Measurements from ENCODE around the gene POGZ. TPM values are rescaled to one million over a fixed set of nuclear protein-coding genes. Genes with fewer than 3 reads are reported as not detected.

Gene POGZ
- total and polyA plus RNA-seq, 2 of the 13 experiments (the other 11 are each of a cell fraction or from before 2014, with no cell fraction given): 15.3 to 45.6 TPM

DNA sequence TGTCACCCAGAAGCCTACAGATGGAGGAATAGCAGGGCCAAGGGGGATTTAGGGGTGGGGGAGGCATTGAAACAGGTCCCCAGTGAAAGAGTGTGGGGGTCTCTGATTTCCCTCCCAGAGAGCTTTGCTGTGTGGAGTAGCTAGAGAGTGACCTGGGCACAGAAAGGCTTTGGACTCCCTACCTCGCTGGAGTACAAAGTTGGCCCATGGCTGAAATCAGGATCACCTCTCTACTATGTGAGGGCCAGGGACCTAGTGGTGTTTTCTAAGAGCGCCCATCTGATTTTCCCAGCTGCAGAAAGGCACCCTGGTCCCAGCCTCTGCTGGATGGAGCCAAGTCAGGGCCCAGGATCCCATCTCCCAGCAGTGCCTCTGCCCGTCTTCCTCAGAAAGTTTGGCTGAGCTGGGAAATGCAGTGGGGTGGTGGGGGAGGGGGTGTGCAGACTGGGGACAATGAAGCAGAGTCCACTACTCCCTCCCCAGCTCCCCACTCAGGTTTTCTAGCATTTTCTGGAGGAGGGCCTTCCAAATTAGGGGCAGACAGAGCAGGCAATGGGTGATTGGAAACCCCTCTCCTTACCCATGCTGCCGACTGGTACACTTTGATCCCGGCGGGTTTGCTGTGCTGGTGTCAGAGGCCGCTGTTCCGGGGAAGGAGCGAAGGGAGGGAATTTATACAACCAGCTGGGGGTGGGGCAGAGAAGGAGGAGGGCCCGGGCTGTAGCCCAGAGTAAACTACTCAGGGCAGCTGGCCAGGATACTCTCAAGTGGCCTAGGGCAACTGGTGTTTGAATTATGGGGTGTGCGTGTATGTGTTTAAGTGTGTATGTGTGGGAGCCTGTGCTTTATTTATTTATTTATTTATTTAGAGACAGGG, 87.0 kb downstream of the POGZ start, which contains the start of gene SELENBP1 (continued):
- TF ChIP-seq, protein P1, sequence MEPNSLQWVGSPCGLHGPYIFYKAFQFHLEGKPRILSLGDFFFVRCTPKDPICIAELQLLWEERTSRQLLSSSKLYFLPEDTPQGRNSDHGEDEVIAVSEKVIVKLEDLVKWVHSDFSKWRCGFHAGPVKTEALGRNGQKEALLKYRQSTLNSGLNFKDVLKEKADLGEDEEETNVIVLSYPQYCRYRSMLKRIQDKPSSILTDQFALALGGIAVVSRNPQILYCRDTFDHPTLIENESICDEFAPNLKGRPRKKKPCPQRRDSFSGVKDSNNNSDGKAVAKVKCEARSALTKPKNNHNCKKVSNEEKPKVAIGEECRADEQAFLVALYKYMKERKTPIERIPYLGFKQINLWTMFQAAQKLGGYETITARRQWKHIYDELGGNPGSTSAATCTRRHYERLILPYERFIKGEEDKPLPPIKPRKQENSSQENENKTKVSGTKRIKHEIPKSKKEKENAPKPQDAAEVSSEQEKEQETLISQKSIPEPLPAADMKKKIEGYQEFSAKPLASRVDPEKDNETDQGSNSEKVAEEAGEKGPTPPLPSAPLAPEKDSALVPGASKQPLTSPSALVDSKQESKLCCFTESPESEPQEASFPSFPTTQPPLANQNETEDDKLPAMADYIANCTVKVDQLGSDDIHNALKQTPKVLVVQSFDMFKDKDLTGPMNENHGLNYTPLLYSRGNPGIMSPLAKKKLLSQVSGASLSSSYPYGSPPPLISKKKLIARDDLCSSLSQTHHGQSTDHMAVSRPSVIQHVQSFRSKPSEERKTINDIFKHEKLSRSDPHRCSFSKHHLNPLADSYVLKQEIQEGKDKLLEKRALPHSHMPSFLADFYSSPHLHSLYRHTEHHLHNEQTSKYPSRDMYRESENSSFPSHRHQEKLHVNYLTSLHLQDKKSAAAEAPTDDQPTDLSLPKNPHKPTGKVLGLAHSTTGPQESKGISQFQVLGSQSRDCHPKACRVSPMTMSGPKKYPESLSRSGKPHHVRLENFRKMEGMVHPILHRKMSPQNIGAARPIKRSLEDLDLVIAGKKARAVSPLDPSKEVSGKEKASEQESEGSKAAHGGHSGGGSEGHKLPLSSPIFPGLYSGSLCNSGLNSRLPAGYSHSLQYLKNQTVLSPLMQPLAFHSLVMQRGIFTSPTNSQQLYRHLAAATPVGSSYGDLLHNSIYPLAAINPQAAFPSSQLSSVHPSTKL (CRISPR knock-in tag; IDR thresholded peaks at IDR 0.05): peak; percentile 44; the same call in 1 of the 2 replicates
- TF ChIP-seq MAZ (IDR thresholded peaks at IDR 0.05; ENCODE audit: borderline replicate concordance, low read depth, low read length) (peak; percentile 91), MAZ (CRISPR knock-in tag; IDR thresholded peaks at IDR 0.05; ENCODE audit: low read depth) (no peak; the same call in none of the 2 replicates), ZNF614 (CRISPR knock-in tag; IDR thresholded peaks at IDR 0.05; ENCODE audit: borderline replicate concordance) (no peak), HOXD1 (CRISPR knock-in tag; IDR thresholded peaks at IDR 0.05) (peak; percentile 66; the same call in 1 of the 2 replicates), RFX3 (CRISPR knock-in tag; IDR thresholded peaks at IDR 0.05) (no peak), KLF6 (CRISPR knock-in tag; IDR thresholded peaks at IDR 0.05) (no peak), POGZ (CRISPR knock-in tag; IDR thresholded peaks at IDR 0.05) (peak; percentile 54), ZBTB1 (CRISPR knock-in tag; IDR thresholded peaks at IDR 0.05; ENCODE audit: borderline replicate concordance) (no peak), ZBTB21 (CRISPR knock-in tag; IDR thresholded peaks at IDR 0.05) (no peak), CENPX (CRISPR knock-in tag; IDR thresholded peaks at IDR 0.05) (no peak), ZNF775 (CRISPR knock-in tag; IDR thresholded peaks at IDR 0.05; ENCODE audit: borderline replicate concordance) (no peak), MYC (CRISPR knock-in tag; IDR thresholded peaks at IDR 0.05; ENCODE audit: borderline replicate concordance) (peak; percentile 77; the same call in 1 of the 2 replicates), ZNF781 (CRISPR knock-in tag; IDR thresholded peaks at IDR 0.05; ENCODE audit: borderline replicate concordance, not compliant biosample characterization) (peak; percentile 41), ZNF382 (CRISPR knock-in tag; IDR thresholded peaks at IDR 0.05; ENCODE audit: borderline replicate concordance) (no peak)
- TF ChIP-seq, protein P2, sequence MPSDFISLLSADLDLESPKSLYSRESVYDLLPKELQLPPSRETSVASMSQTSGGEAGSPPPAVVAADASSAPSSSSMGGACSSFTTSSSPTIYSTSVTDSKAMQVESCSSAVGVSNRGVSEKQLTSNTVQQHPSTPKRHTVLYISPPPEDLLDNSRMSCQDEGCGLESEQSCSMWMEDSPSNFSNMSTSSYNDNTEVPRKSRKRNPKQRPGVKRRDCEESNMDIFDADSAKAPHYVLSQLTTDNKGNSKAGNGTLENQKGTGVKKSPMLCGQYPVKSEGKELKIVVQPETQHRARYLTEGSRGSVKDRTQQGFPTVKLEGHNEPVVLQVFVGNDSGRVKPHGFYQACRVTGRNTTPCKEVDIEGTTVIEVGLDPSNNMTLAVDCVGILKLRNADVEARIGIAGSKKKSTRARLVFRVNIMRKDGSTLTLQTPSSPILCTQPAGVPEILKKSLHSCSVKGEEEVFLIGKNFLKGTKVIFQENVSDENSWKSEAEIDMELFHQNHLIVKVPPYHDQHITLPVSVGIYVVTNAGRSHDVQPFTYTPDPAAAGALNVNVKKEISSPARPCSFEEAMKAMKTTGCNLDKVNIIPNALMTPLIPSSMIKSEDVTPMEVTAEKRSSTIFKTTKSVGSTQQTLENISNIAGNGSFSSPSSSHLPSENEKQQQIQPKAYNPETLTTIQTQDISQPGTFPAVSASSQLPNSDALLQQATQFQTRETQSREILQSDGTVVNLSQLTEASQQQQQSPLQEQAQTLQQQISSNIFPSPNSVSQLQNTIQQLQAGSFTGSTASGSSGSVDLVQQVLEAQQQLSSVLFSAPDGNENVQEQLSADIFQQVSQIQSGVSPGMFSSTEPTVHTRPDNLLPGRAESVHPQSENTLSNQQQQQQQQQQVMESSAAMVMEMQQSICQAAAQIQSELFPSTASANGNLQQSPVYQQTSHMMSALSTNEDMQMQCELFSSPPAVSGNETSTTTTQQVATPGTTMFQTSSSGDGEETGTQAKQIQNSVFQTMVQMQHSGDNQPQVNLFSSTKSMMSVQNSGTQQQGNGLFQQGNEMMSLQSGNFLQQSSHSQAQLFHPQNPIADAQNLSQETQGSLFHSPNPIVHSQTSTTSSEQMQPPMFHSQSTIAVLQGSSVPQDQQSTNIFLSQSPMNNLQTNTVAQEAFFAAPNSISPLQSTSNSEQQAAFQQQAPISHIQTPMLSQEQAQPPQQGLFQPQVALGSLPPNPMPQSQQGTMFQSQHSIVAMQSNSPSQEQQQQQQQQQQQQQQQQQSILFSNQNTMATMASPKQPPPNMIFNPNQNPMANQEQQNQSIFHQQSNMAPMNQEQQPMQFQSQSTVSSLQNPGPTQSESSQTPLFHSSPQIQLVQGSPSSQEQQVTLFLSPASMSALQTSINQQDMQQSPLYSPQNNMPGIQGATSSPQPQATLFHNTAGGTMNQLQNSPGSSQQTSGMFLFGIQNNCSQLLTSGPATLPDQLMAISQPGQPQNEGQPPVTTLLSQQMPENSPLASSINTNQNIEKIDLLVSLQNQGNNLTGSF (CRISPR knock-in tag; IDR thresholded peaks at IDR 0.05): no peak
- TF ChIP-seq, protein P3, sequence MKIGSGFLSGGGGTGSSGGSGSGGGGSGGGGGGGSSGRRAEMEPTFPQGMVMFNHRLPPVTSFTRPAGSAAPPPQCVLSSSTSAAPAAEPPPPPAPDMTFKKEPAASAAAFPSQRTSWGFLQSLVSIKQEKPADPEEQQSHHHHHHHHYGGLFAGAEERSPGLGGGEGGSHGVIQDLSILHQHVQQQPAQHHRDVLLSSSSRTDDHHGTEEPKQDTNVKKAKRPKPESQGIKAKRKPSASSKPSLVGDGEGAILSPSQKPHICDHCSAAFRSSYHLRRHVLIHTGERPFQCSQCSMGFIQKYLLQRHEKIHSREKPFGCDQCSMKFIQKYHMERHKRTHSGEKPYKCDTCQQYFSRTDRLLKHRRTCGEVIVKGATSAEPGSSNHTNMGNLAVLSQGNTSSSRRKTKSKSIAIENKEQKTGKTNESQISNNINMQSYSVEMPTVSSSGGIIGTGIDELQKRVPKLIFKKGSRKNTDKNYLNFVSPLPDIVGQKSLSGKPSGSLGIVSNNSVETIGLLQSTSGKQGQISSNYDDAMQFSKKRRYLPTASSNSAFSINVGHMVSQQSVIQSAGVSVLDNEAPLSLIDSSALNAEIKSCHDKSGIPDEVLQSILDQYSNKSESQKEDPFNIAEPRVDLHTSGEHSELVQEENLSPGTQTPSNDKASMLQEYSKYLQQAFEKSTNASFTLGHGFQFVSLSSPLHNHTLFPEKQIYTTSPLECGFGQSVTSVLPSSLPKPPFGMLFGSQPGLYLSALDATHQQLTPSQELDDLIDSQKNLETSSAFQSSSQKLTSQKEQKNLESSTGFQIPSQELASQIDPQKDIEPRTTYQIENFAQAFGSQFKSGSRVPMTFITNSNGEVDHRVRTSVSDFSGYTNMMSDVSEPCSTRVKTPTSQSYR (CRISPR knock-in tag; IDR thresholded peaks at IDR 0.05; ENCODE audit: borderline replicate concordance): peak; percentile 60

Data from HepG2 (cell line).